Peyer's patch (tissue), 4 donors: Measurements from ENCODE around the gene WAPL. TPM values are rescaled to one million over a fixed set of nuclear protein-coding genes. Genes with fewer than 3 reads are reported as not detected.

Experiments used
- DNase-seq, 3 donors: peaks; one replicate each; pipeline ENCODE4 v3.0.0-alpha.2; 2017 to 2019
- H3K27ac ChIP-seq, 4 donors: fragments of 200-600 bp; sonication (generic); one replicate each; pipeline ENCODE4 v1.5.1; 2016 to 2019
- H3K27me3 ChIP-seq, 2 donors: fragments of 200-600 bp; sonication (generic); one replicate each; pipeline ENCODE4 v1.5.1; 2019
- H3K36me3 ChIP-seq, 3 donors: fragments of 200-600 bp; sonication (generic); one replicate each; pipeline ENCODE4 v1.5.1; 2016 to 2019
- H3K4me1 ChIP-seq, 4 donors: fragments of 200-600 bp; sonication (generic); one replicate each; pipeline ENCODE4 v1.5.1; 2016 to 2019
- H3K4me3 ChIP-seq, 4 donors: fragments of 200-600 bp; sonication (generic); 1 replicate in 3 of 4; 2 replicates in 1 of 4; pipeline ENCODE4 v1.5.1; 2016 to 2019; ENCODE audit warnings: mild to moderate bottlenecking in 1 of 4
- H3K9me3 ChIP-seq, 4 donors: fragments of 200-600 bp; sonication (generic); one replicate each; pipeline ENCODE4 v1.5.1; 2016 to 2019; ENCODE audit warnings: mild to moderate bottlenecking in 1 of 4
- POLR2A ChIP-seq, 2 donors: fragments of 450-650 bp; IDR thresholded peaks; one replicate each; pipeline ENCODE4 v1.5.1; 2017; ENCODE audit warnings: antibody characterized with exemption in 2 of 2, mild to moderate bottlenecking in 2 of 2, moderate library complexity in 2 of 2
- total RNA-seq, 4 donors: library from RNA; depleted of rRNA; stranded (reverse); fragments of >200 nt; gene quantifications; one replicate each; pipeline ENCODE4 v1.1.0, GENCODE V29; 2016
- TF ChIP-seq, protein P1 (sequence below), 6 experiments: fragments of 450-650 bp in 4 of 6; fragments of 200-600 bp in 2 of 6; sonication (generic) in 1 of 6; IDR thresholded peaks; one replicate each; pipeline ENCODE4 v1.5.1; 2017 to 2019; ENCODE audit warnings: antibody characterized with exemption in 6 of 6, mild to moderate bottlenecking in 3 of 6, moderate library complexity in 1 of 6

The WAPL gene
- total RNA-seq, 4 donors from 2014 or later = 32.4 to 49.5 (median 45.1) TPM

DNA sequence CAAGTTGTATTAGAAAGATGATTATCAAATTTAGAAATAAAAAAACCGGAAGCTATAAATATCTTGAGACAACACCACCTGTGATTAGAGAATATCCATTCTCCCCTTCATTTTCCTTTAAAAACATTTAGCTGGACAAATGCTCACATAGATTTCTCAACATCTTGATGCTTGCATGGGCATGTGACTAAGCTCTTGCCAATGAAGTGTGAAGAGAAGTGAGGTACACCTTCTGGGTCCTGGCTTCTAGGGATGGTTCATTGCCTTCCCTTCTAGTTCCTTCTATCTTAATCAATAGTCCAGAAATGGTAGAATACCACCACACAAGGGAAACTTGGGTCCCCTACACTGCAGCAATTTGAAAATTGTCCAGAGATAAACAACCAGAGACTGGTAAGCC lies 41.0 kb downstream of the WAPL start:
- Histone ChIP-seq H3K4me3 (no peak overlapping the region), H3K27me3 (no peaks in the 10 kb centered on the region), H3K4me1 (no peaks in the 10 kb centered on the region), H3K27ac (no peak overlapping the region), H3K9me3 (no peaks in the 10 kb centered on the region), H3K36me3 (peaks cover 0 to 49% (median 0%) of the 10 kb centered on the region in 3 donors)
- DNase-seq = no peak
- TF ChIP-seq, protein P1, sequence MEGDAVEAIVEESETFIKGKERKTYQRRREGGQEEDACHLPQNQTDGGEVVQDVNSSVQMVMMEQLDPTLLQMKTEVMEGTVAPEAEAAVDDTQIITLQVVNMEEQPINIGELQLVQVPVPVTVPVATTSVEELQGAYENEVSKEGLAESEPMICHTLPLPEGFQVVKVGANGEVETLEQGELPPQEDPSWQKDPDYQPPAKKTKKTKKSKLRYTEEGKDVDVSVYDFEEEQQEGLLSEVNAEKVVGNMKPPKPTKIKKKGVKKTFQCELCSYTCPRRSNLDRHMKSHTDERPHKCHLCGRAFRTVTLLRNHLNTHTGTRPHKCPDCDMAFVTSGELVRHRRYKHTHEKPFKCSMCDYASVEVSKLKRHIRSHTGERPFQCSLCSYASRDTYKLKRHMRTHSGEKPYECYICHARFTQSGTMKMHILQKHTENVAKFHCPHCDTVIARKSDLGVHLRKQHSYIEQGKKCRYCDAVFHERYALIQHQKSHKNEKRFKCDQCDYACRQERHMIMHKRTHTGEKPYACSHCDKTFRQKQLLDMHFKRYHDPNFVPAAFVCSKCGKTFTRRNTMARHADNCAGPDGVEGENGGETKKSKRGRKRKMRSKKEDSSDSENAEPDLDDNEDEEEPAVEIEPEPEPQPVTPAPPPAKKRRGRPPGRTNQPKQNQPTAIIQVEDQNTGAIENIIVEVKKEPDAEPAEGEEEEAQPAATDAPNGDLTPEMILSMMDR (IDR thresholded peaks at IDR 0.05) = no peak
- no peak for TF ChIP-seq POLR2A (IDR thresholded peaks at IDR 0.05)

DNA sequence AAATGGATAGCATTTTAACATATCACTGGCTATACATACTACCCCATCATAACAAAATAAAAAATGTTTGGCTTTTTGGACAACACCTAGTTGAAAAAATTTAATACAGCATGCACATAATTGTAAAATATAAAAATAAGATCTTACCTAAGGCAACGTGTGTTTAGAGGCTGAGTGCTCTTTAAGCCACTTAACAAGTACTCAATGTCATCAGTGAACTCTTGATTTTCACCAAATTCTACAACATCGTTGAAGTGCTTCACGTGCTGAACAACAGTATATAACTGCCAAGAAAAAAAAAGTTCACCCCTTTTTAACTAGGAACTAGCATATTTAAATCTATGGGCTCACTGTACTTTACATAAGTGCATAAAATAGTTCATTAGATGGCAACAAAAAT lies 49.5 kb downstream of the WAPL start:
- TF ChIP-seq, protein P1 (IDR thresholded peaks at IDR 0.05) = no peak
- TF ChIP-seq POLR2A (IDR thresholded peaks at IDR 0.05) = no peak
- Histone ChIP-seq H3K36me3 (peaks cover 0 to 70% (median 0%) of the 10 kb centered on the region in 3 donors), H3K27ac (no peak overlapping the region), H3K9me3 (no peaks in the 10 kb centered on the region), H3K4me3 (no peak overlapping the region), H3K27me3 (no peaks in the 10 kb centered on the region), H3K4me1 (no peaks in the 10 kb centered on the region)
- no peak for DNase-seq

GRCh38 chr10:86461963-86462804 lies 59.4 kb downstream of the WAPL start:
- H3K36me3 ChIP-seq = peaks cover 0 to 84% (median 0%) of the 10 kb centered on the region in 3 donors
- H3K9me3 ChIP-seq = no peaks in the 10 kb centered on the region
- no peak for DNase-seq
- H3K27me3 ChIP-seq = no peaks in the 10 kb centered on the region
- TF ChIP-seq, protein P1 (IDR thresholded peaks at IDR 0.05) = no peak
- no peak for TF ChIP-seq POLR2A (IDR thresholded peaks at IDR 0.05)
- no peaks in the 10 kb centered on the region for H3K4me1 ChIP-seq
- H3K4me3 ChIP-seq = no peak overlapping the region
- H3K27ac ChIP-seq = no peak overlapping the region

- TF ChIP-seq POLR2A (IDR thresholded peaks at IDR 0.05) = no peak
- TF ChIP-seq, protein P1 (IDR thresholded peaks at IDR 0.05) = no peak
- H3K4me1 ChIP-seq = no peaks in the 10 kb centered on the region
- no peak for DNase-seq
- peaks cover 0 to 74% (median 0%) of the 10 kb centered on the region in 3 donors for H3K36me3 ChIP-seq
- H3K27ac ChIP-seq = no peak overlapping the region
- no peaks in the 10 kb centered on the region for H3K9me3 ChIP-seq
- H3K27me3 ChIP-seq = no peaks in the 10 kb centered on the region
- H3K4me3 ChIP-seq = no peak overlapping the region
Measured at GRCh38 chr10:86451604-86451960, 70.0 kb downstream of the WAPL start.

DNA sequence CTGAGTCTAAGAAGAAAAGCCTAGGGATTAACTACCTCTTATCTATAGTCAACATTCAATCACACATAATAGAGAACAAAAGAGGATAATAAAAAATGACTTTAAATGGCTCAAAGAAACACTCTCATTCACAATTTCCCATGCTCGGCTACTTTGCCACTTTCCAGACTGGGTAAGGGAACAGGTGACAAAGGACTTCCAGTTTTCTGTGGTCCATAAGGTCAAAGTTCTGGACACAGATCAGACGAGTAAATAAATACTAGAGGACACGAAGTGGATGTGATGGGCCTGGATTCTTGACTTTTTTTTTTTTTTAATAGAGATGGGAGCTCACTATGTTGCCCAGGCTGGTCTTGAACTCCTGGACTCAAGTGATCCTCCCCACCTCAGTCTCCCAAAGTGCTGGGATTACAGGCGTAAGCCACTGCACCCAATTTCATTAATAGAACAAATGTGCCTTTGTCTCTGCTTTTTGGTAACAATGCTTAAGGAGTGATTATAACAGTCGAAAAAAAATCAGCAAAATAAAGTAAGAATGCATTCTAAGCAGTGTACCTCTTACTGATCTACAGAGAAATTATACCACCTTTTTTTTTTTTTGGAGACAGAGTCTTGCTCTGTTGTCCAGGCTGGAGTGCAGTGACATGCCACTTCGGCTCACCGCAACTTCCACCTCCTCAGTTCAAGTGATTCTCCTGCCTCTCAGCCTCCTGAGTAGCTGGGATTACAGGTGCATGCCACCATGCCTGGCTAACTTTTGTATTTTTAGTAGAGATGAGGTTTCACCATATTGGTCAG lies 70.6 kb downstream of the WAPL start:
- TF ChIP-seq, protein P1 (IDR thresholded peaks at IDR 0.05) = no peak
- no peak for TF ChIP-seq POLR2A (IDR thresholded peaks at IDR 0.05)
- H3K9me3 ChIP-seq = no peaks in the 10 kb centered on the region
- H3K27ac ChIP-seq = no peak overlapping the region
- no peaks in the 10 kb centered on the region for H3K27me3 ChIP-seq
- DNase-seq = no peak
- peaks cover 0 to 76% (median 0%) of the 10 kb centered on the region in 3 donors for H3K36me3 ChIP-seq
- no peak overlapping the region for H3K4me3 ChIP-seq
- no peaks in the 10 kb centered on the region for H3K4me1 ChIP-seq
